ENCODE measurements around the gene INAVA. TPM values are rescaled to one million over a fixed set of nuclear protein-coding genes. Genes with fewer than 3 reads are reported as not detected.

INAVA gene
- polyA plus RNA-seq, 3 donors, result not detected

- H3K4me3 ChIP-seq (replicated peaks in 1 of 3; ENCODE audit: low read depth in 2 of 3, low read length in 3 of 3), result peak overlapping the region in 1 of 3 experiments; percentile 10
- DNase-seq, result no peak
- H3K9me3 Mint-ChIP-seq, result peaks cover 0 to 10% (median 0%) of the 10 kb centered on the region in 7 donors
Measured at GRCh38 chr1:200887772-200888348, 6.8 kb upstream of the INAVA start.

GRCh38 chr1:200888349-200888838 lies 6.3 kb upstream of the INAVA start:
- H3K27ac ChIP-seq (ENCODE audit: low read depth in 1 of 2, low read length in 2 of 2), result no peak overlapping the region
- H3K4me3 ChIP-seq (replicated peaks in 1 of 3; ENCODE audit: low read depth in 2 of 3, low read length in 3 of 3), result peak overlapping the region in 1 of 3 experiments; percentile 10
- WGBS (ENCODE audit: insufficient coverage), result no CpG with 5 or more reads among the region's 7 CpGs
- peaks cover 36 to 40% of the 10 kb centered on the region in 2 donors for H3K4me1 ChIP-seq (ENCODE audit: control insufficient read depth in 1 of 2, insufficient read depth in 2 of 2, low read length in 2 of 2)
- peak; percentile 38 to 88 (median 48) for DNase-seq
- Mint-ChIP-seq H3K27me3 (ENCODE audit: low read depth in 3 of 3) (peaks cover 15 to 35% (median 21%) of the 10 kb centered on the region in 3 donors), H3K4me3 (peak overlapping the region; percentile 2 to 16), H3K36me3 (no peaks in the 10 kb centered on the region), H3K9me3 (peaks cover 0 to 10% (median 0%) of the 10 kb centered on the region in 7 donors), H3K27ac (peak overlapping the region in 1 of 7 donors; percentile 22), H3K4me1 (peaks cover 46% of the 10 kb centered on the region)
- no peaks in the 10 kb centered on the region for H4K20me1 ChIP-seq (ENCODE audit: insufficient read depth, low read length)
- no peaks in the 10 kb centered on the region for H3K36me3 ChIP-seq (replicated peaks in 1 of 2; ENCODE audit: control insufficient read depth in 1 of 2, insufficient read depth in 2 of 2, low read length in 2 of 2)
- peaks cover 2 to 17% of the 10 kb centered on the region in 2 donors for H3K27me3 ChIP-seq (ENCODE audit: control insufficient read depth in 2 of 2, insufficient read depth in 2 of 2, low read length in 2 of 2)
- H3K9ac ChIP-seq (ENCODE audit: insufficient read depth, low read length, poor library complexity, severe bottlenecking), result no peak overlapping the region
- intact Hi-C loops (cut with micrococcal nuclease), result no loop called here
- H3K9me3 ChIP-seq (replicated peaks in 1 of 2; ENCODE audit: control insufficient read depth in 1 of 2, insufficient read depth in 1 of 2, low read length in 2 of 2), result no peaks in the 10 kb centered on the region
- H3K79me2 ChIP-seq (ENCODE audit: insufficient read depth, low read length), result no peaks in the 10 kb centered on the region
- peak overlapping the region; percentile 30 for H2AFZ ChIP-seq (ENCODE audit: insufficient read depth, low read depth, low read length, poor library complexity, severe bottlenecking)
- TF ChIP-seq CTCF (IDR thresholded peaks at IDR 0.05), result no peak
- H3K4me2 ChIP-seq (replicated peaks; ENCODE audit: extremely low read depth, low read length, poor library complexity, severe bottlenecking), result peak overlapping the region; percentile 23

More at GRCh38 chr1:200887772-200888348, 6.8 kb upstream of the INAVA start:
- Mint-ChIP-seq H3K4me1 (peaks cover 46% of the 10 kb centered on the region), H3K27ac (peak overlapping the region in 2 of 7 donors; percentile 22 to 80), H3K27me3 (ENCODE audit: low read depth in 3 of 3) (peaks cover 15 to 31% (median 19%) of the 10 kb centered on the region in 3 donors), H3K36me3 (no peaks in the 10 kb centered on the region), H3K4me3 (no peak overlapping the region)
- no peak overlapping the region for H3K27ac ChIP-seq (ENCODE audit: low read depth in 1 of 2, low read length in 2 of 2)
- no peaks in the 10 kb centered on the region for H4K20me1 ChIP-seq (ENCODE audit: insufficient read depth, low read length)
- H2AFZ ChIP-seq (ENCODE audit: insufficient read depth, low read depth, low read length, poor library complexity, severe bottlenecking), result no peak overlapping the region
- TF ChIP-seq CTCF (IDR thresholded peaks at IDR 0.05), result no peak
- no peaks in the 10 kb centered on the region for H3K36me3 ChIP-seq (replicated peaks in 1 of 2; ENCODE audit: control insufficient read depth in 1 of 2, insufficient read depth in 2 of 2, low read length in 2 of 2)
- 47% methylated on average over 8 of the region's 9 CpGs for WGBS (ENCODE audit: insufficient coverage)
- H3K9me3 ChIP-seq (replicated peaks in 1 of 2; ENCODE audit: control insufficient read depth in 1 of 2, insufficient read depth in 1 of 2, low read length in 2 of 2), result no peaks in the 10 kb centered on the region
- intact Hi-C loops (cut with micrococcal nuclease), result no loop called here
- H3K4me2 ChIP-seq (replicated peaks; ENCODE audit: extremely low read depth, low read length, poor library complexity, severe bottlenecking), result peak overlapping the region; percentile 23
- H3K9ac ChIP-seq (ENCODE audit: insufficient read depth, low read length, poor library complexity, severe bottlenecking), result no peak overlapping the region
- H3K27me3 ChIP-seq (ENCODE audit: control insufficient read depth in 2 of 2, insufficient read depth in 2 of 2, low read length in 2 of 2), result peaks cover 2 to 16% of the 10 kb centered on the region in 2 donors
- H3K4me1 ChIP-seq (ENCODE audit: control insufficient read depth in 1 of 2, insufficient read depth in 2 of 2, low read length in 2 of 2), result peaks cover 36 to 40% of the 10 kb centered on the region in 2 donors
- H3K79me2 ChIP-seq (ENCODE audit: insufficient read depth, low read length), result no peaks in the 10 kb centered on the region
